Activated CD8-positive, alpha-beta memory T cell treated with anti-CD3 and anti-CD28 coated beads for 24 hours (primary cell): ENCODE measurements around the gene MMP19.

ENCODE experiments used
- DNase-seq: peaks from one replicate; pipeline ENCODE4 v3.0.0-alpha.2; 2020

The MMP19 gene

GRCh38 chr12:55809274-55809673, 33.5 kb downstream of the MMP19 start:
- DNase-seq, result no peak

GRCh38 chr12:55806982-55807381, 35.8 kb downstream of the MMP19 start:
- DNase-seq, result no peak

DNA sequence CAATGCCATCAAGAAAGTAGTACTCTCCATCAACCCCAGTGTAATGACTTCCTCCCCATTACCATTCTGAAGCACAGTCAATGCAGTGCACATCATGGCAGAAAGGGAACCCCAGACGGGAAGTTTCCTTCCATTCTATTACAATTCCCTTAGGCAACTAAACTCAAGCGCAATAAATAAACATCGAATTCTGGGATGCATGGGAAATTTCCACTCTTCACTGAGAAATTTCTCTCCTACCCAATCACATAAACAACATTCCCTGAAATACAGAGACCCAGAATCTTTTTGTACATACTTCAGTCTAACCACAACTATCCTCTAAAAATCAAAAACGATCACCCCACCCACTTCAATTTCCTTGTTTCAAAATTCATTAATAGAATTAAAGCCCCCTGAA, 45.2 kb downstream of the MMP19 start:
- no peak for DNase-seq

GRCh38 chr12:55797068-55797467, 45.7 kb downstream of the MMP19 start:
- DNase-seq, result no peak

GRCh38 chr12:55795950-55796349, 46.8 kb downstream of the MMP19 start:
- no peak for DNase-seq

DNA sequence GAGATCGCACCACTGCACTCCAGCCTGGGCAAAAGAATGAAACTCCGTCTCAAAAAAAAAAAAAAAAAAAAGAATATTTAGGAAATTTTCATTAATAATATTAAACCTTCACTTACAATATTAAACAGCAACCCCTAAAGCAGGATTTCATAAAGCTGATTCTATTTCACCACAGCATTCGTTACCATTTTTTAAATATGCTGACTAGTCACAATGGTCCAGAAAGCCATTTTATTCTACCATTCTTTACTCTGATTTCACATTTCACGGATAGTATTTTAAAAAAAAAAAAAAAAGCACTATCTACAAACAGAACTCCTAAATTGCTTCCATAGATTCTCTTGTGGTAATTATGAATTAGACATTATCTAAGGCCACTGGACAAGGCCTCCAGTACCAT, 52.8 kb downstream of the MMP19 start:
- no peak for DNase-seq

DNA sequence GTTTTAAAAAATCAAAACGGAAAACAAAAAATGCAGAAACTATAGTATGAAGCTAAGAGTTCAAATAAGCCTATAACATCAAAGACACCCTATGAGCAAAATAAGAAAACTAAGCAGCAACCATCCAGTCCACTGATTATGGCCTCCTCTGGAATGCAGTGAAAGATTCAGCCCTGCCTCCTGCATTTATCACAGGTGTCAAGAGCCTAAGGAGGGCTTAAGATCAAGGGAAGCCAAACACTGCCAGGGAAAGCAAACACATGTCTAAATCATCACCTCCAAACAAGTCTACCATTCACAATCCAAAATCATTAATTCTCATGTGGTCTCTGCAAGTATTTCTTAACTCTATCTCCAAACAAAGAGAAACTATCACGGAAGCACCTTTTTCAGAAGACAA, 53.6 kb downstream of the MMP19 start:
- DNase-seq, result no peak

GRCh38 chr12:55788546-55788945, 54.2 kb downstream of the MMP19 start:
- DNase-seq, result no peak
